Fibroblast of pulmonary artery (primary cell): ENCODE results near the gene ADM2.
A peak's percentile ranks its signal among the peaks of the same experiment; 100 is the strongest.

Experiments
- DNase-seq: peaks from one replicate; pipeline ENCODE4 v3.0.0-alpha.2; 2010; ENCODE audit warnings: low read depth
- H3K4me3 ChIP-seq: replicated peaks from 2 replicates; pipeline ENCODE4 v1.5.1; 2011; ENCODE audit warnings: low read depth, mild to moderate bottlenecking, control low read depth, low read length, moderate library complexity
- CTCF ChIP-seq: IDR thresholded peaks from 2 replicates; pipeline ENCODE4 v1.5.1; 2011; ENCODE audit warnings: mild to moderate bottlenecking, control low read depth, low read length, inconsistent platforms; ENCODE audit errors: missing control alignments

ADM2 gene

GRCh38 chr22:50523458-50523805 is 42.1 kb downstream of the ADM2 start:
- no peak for DNase-seq
- TF ChIP-seq CTCF, result no peak
- no peak overlapping the region for H3K4me3 ChIP-seq

GRCh38 chr22:50523806-50524675 is 42.7 kb downstream of the ADM2 start:
- peak overlapping the region; percentile 74 for H3K4me3 ChIP-seq
- no peak for TF ChIP-seq CTCF
- DNase-seq, result no peak

- DNase-seq, result no peak
- peak overlapping the region; percentile 74 for H3K4me3 ChIP-seq
- no peak for TF ChIP-seq CTCF
Measured at GRCh38 chr22:50524676-50525103, 43.3 kb downstream of the ADM2 start.

- DNase-seq, result peak; percentile 98
- no peak for TF ChIP-seq CTCF
- H3K4me3 ChIP-seq, result peak within 1 kb of the TSS; percentile 74
Measured at GRCh38 chr22:50525104-50525857, 43.9 kb downstream of the ADM2 start, which contains the start of gene SCO2. Gene SCO2, minus strand, starts transcription at chr22:50525598. Its CDS starts 1,187 bp downstream, at chr22:50524411.

- peak overlapping the region; percentile 74 for H3K4me3 ChIP-seq
- TF ChIP-seq CTCF, result peak; percentile 11
- no peak for DNase-seq
Measured at GRCh38 chr22:50525858-50526107, 44.4 kb downstream of the ADM2 start.

GRCh38 chr22:50526108-50526833 is 44.9 kb downstream of the ADM2 start:
- peak; percentile 79 for DNase-seq
- TF ChIP-seq CTCF, result no peak
- H3K4me3 ChIP-seq, result peak overlapping the region; percentile 74
